Calu3 (cell line): ENCODE results near the gene NF1. TPM values are rescaled to one million over a fixed set of nuclear protein-coding genes. Genes with fewer than 3 reads are reported as not detected.

Source experiments
- BruUV-seq: library from RNA; stranded (reverse); fragments of 400-500 nt; replicated peaks from 2 replicates; lab custom pipeline; 2021; lab: Mats Ljungman, UMichigan
- CTCF ChIA-PET: fragments of 300-600 bp; sonication (Branson Sonifier 250); formaldehyde crosslinking; loops from one replicate; lab custom pipeline; 2022; ENCODE audit warnings: antibody characterized with exemption; lab: Charles Lee
- DNase-seq: peaks from one replicate; pipeline ENCODE4 v3.0.0; 2022
- H3K27ac Mint-ChIP-seq: one replicate; pipeline ENCODE4 v1.8.0; 2022; ENCODE audit warnings: mixed read lengths; ENCODE audit not compliant: unreplicated experiment
- H3K27me3 Mint-ChIP-seq: one replicate; pipeline ENCODE4 v1.8.0; 2022; ENCODE audit warnings: mixed read lengths; ENCODE audit not compliant: unreplicated experiment
- H3K36me3 Mint-ChIP-seq: one replicate; pipeline ENCODE4 v1.8.0; 2022; ENCODE audit warnings: mild to moderate bottlenecking, moderate library complexity, mixed read lengths; ENCODE audit not compliant: insufficient read depth, unreplicated experiment
- H3K4me1 Mint-ChIP-seq: one replicate; pipeline ENCODE4 v1.8.0; 2022; ENCODE audit warnings: mild to moderate bottlenecking, low read depth, mixed read lengths; ENCODE audit not compliant: unreplicated experiment
- H3K4me3 Mint-ChIP-seq: one replicate; pipeline ENCODE4 v1.8.0; 2022; ENCODE audit warnings: mild to moderate bottlenecking, low read depth, moderate library complexity, mixed read lengths; ENCODE audit not compliant: unreplicated experiment
- H3K9me3 Mint-ChIP-seq: one replicate; pipeline ENCODE4 v1.8.0; 2022; ENCODE audit warnings: low read depth, mixed read lengths; ENCODE audit not compliant: unreplicated experiment
- intact Hi-C: fragments of 100-400 bp; cut with micrococcal nuclease; formaldehyde crosslinking; loops from one replicate; pipeline ENCODE4 v1.10.0; 2022; ENCODE audit not compliant: unreplicated experiment
- total RNA-seq: library from RNA; stranded (reverse); gene quantifications from 2 replicates; pipeline ENCODE4 v1.2.3, GENCODE V29; 2022
- TF ChIP-seq, protein P1 (sequence below): fragments of 200-600 bp; IDR thresholded peaks from one replicate; pipeline ENCODE4 v1.8.0; 2022; ENCODE audit warnings: antibody characterized with exemption; ENCODE audit not compliant: unreplicated experiment

NF1 gene
- total RNA-seq, 1 experiment from 2014 or later = 64.7 TPM

DNA sequence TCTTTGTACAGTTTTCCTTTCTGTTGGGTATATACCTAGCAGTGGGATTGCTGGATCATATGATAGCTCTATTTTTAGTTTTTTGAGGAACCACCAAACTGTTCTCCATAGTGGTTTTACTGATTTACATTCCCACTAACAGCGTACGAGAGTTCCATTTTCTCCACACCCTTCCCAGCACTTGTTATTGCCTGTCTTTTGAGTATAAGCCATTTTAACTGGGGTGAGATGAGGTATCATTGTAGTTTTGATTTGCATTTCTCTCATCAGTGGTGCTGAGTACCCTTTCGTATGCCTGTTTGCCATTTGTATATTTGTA, 220.0 kb downstream of the NF1 start:
- Mint-ChIP-seq H3K9me3 (no peaks in the 10 kb centered on the region), H3K4me1 (no peaks in the 10 kb centered on the region), H3K4me3 (no peak overlapping the region), H3K27me3 (no peaks in the 10 kb centered on the region), H3K36me3 (no peaks in the 10 kb centered on the region), H3K27ac (no peak overlapping the region)
- intact Hi-C loops = no loop called here
- no peak for DNase-seq
- no TSS peak for BruUV-seq
- TF ChIP-seq, protein P1, sequence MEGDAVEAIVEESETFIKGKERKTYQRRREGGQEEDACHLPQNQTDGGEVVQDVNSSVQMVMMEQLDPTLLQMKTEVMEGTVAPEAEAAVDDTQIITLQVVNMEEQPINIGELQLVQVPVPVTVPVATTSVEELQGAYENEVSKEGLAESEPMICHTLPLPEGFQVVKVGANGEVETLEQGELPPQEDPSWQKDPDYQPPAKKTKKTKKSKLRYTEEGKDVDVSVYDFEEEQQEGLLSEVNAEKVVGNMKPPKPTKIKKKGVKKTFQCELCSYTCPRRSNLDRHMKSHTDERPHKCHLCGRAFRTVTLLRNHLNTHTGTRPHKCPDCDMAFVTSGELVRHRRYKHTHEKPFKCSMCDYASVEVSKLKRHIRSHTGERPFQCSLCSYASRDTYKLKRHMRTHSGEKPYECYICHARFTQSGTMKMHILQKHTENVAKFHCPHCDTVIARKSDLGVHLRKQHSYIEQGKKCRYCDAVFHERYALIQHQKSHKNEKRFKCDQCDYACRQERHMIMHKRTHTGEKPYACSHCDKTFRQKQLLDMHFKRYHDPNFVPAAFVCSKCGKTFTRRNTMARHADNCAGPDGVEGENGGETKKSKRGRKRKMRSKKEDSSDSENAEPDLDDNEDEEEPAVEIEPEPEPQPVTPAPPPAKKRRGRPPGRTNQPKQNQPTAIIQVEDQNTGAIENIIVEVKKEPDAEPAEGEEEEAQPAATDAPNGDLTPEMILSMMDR = no peak
- CTCF ChIA-PET = no interaction called here

DNA sequence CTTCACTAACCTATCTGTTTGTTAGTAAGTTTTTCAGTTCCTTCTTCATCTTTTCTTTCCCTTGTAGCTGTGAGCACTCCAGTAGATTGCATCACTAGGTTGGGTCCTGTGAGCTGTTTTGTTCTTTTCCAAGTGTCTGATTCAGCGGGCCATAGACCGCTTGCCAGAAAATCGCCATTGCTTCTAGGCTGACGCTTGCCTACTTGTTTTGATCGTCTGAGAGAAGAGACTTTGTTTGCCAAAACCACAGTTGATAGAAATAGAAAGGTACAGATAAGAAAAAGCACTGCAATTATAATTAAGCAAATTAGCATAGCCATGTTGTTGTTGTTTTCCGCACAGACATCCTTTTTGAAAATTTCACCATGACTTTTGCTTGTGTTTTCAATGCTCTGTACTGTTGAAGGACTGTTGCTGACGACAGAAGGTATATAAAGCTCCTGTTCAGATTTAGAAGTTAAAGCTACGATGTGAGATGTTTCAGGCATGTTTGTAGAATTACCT, 223.6 kb downstream of the NF1 start:
- no peak for DNase-seq
- intact Hi-C loops = no loop called here
- BruUV-seq = no TSS peak
- CTCF ChIA-PET = no interaction called here
- no peaks in the 10 kb centered on the region for H3K4me1 Mint-ChIP-seq
- peak overlapping the region; percentile 14 for H3K27ac Mint-ChIP-seq
- TF ChIP-seq, protein P1 = no peak
- H3K36me3 Mint-ChIP-seq = no peaks in the 10 kb centered on the region
- H3K4me3 Mint-ChIP-seq = no peak overlapping the region
- H3K27me3 Mint-ChIP-seq = no peaks in the 10 kb centered on the region
- H3K9me3 Mint-ChIP-seq = no peaks in the 10 kb centered on the region

DNA sequence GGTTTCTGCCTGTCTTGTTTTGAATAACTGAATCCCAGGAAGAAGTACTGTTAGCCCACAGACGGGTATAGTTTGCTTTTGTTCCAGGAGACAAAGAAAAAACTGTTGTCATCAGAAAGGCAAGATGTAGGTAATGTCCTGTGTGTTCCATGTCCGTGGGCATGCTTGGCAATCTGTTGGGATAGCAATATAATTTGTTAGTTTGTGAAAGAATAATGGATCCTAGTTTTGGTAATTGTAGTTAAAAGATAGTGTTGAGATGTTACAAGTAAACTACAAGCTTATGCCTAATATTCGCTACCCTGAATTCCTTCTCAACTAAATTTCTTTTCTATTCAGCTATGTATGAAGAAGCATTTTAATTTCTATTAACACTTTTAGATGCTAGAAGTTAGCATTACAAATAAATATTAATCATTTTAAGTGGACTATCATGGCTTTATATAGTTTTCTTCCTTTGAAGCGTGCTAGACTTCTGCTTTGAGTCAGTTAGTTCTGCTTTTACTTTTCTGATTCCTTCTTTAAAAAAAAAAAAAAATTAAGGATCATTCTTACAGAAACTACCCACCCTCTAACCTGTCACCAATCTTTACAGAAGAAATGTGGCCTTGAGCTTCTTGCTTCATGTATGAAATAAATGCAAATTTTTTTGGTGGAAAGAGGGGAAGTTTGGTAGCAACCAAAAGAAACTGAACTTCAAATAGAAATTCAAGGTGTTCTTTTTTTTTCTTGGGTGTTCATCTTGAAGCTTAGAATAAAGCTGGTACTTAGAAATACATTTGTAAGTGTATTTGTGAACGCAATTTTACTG, 224.3 kb downstream of the NF1 start:
- DNase-seq = no peak
- intact Hi-C loops = no loop called here
- no peak overlapping the region for H3K27ac Mint-ChIP-seq
- CTCF ChIA-PET = no interaction called here
- no peaks in the 10 kb centered on the region for H3K9me3 Mint-ChIP-seq
- no peak overlapping the region for H3K4me3 Mint-ChIP-seq
- TF ChIP-seq, protein P1 = no peak
- H3K27me3 Mint-ChIP-seq = no peaks in the 10 kb centered on the region
- no peaks in the 10 kb centered on the region for H3K36me3 Mint-ChIP-seq
- no peaks in the 10 kb centered on the region for H3K4me1 Mint-ChIP-seq
- no TSS peak for BruUV-seq

DNA sequence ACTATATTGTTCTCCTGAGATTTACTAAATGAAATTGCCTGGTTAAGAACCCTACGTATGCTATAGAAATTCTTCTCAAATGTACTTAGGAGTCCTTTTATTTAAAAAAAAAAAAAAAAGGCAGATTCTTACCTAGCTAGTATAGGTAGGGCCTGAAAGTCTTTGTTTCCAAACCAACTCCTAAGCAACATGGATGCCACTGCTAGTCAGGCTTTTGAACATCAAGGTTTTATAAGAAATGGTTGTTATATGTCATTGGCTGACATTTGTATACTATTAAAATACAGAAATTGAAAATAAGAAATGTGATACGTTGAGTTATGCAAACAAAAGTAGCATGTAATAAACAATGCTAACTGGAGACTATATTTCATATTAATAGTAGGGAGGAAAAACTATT, 225.5 kb downstream of the NF1 start:
- TF ChIP-seq, protein P1 = no peak
- no peaks in the 10 kb centered on the region for H3K36me3 Mint-ChIP-seq
- no peaks in the 10 kb centered on the region for H3K4me1 Mint-ChIP-seq
- no TSS peak for BruUV-seq
- no peak for DNase-seq
- no peaks in the 10 kb centered on the region for H3K27me3 Mint-ChIP-seq
- H3K9me3 Mint-ChIP-seq = no peaks in the 10 kb centered on the region
- intact Hi-C loops = no loop called here
- H3K27ac Mint-ChIP-seq = no peak overlapping the region
- CTCF ChIA-PET = interaction anchor here (0.6 kb wide), 1 partner anchor 630 kb away, joined by 3 read pairs; no protein-coding TSS in a partner anchor
- no peak overlapping the region for H3K4me3 Mint-ChIP-seq
